Osteoblast (primary cell): ENCODE results near the gene APOA4. TPM values are rescaled to one million over a fixed set of nuclear protein-coding genes. Genes with fewer than 3 reads are reported as not detected.

Experiments used
- DNase-seq: peaks from one replicate; pipeline ENCODE4 v3.0.0; 2011; ENCODE audit warnings: low spot score, mixed read lengths; ENCODE audit not compliant: insufficient read length; ENCODE audit errors: missing footprints
- H2AFZ ChIP-seq: 2 replicates; pipeline ENCODE4 v1.6.0; 2011; ENCODE audit warnings: mild to moderate bottlenecking, low read length
- H3K27ac ChIP-seq: 2 replicates; pipeline ENCODE4 v1.5.1; 2011; ENCODE audit warnings: mild to moderate bottlenecking, low read depth, low read length, moderate library complexity
- H3K27me3 ChIP-seq: 2 replicates; pipeline ENCODE4 v1.6.0; 2012; ENCODE audit warnings: mild to moderate bottlenecking, control low read depth, inconsistent platforms, low read length, moderate library complexity; ENCODE audit not compliant: insufficient read depth
- H3K36me3 ChIP-seq: 2 replicates; pipeline ENCODE4 v1.5.1; 2011; ENCODE audit warnings: mild to moderate bottlenecking, low read length, control low read depth, moderate library complexity; ENCODE audit not compliant: insufficient read depth
- H3K4me1 ChIP-seq: 2 replicates; pipeline ENCODE4 v1.5.1; 2011; ENCODE audit warnings: mild to moderate bottlenecking, low read length, control low read depth, moderate library complexity; ENCODE audit not compliant: insufficient read depth
- H3K4me2 ChIP-seq: 2 replicates; pipeline ENCODE4 v1.6.0; 2011; ENCODE audit warnings: mild to moderate bottlenecking, low read length; ENCODE audit not compliant: insufficient read depth
- H3K4me3 ChIP-seq: fragments of 200-600 bp; sonication (generic); 3 replicates; pipeline ENCODE4 v1.5.1; 2012; ENCODE audit warnings: mild to moderate bottlenecking, low read length, inconsistent platforms; ENCODE audit not compliant: insufficient read depth
- H3K79me2 ChIP-seq: 2 replicates; pipeline ENCODE4 v1.6.0; 2012; ENCODE audit warnings: mild to moderate bottlenecking, low read length, control low read depth, inconsistent platforms; ENCODE audit not compliant: insufficient read depth
- H3K9me3 ChIP-seq: 2 replicates; pipeline ENCODE4 v1.5.1; 2011; ENCODE audit warnings: low read depth, low read length, control low read depth
- H4K20me1 ChIP-seq: 2 replicates; pipeline ENCODE4 v1.6.0; 2012; ENCODE audit warnings: mild to moderate bottlenecking, low read length, control low read depth; ENCODE audit not compliant: insufficient read depth
- CTCF ChIP-seq: IDR thresholded peaks from 2 replicates; pipeline ENCODE4 v1.5.1; 2011; ENCODE audit warnings: mild to moderate bottlenecking, low read depth, low read length, moderate library complexity; ENCODE audit errors: extremely low read depth
- total RNA-seq: library from RNA; depleted of rRNA; stranded (reverse); fragments of >200 nt; gene quantifications from 2 replicates; pipeline ENCODE4 v1.2.3, GENCODE V29; 2012

APOA4 gene
- total RNA-seq, 1 donor = not detected

- H3K36me3 ChIP-seq = no peaks in the 10 kb centered on the region
- H3K4me3 ChIP-seq = no peak overlapping the region
- peak overlapping the region; percentile 32 for H2AFZ ChIP-seq
- no peaks in the 10 kb centered on the region for H3K79me2 ChIP-seq
- H3K4me2 ChIP-seq = no peak overlapping the region
- no peaks in the 10 kb centered on the region for H3K27me3 ChIP-seq
- no peaks in the 10 kb centered on the region for H4K20me1 ChIP-seq
- TF ChIP-seq CTCF = no peak
- no peak overlapping the region for H3K27ac ChIP-seq
- peaks cover 30% of the 10 kb centered on the region for H3K4me1 ChIP-seq
- H3K9me3 ChIP-seq = no peaks in the 10 kb centered on the region
- DNase-seq = no peak
Observed at GRCh38 chr11:116793772-116794097, 29.4 kb downstream of the APOA4 start.

GRCh38 chr11:116792869-116793771 lies 30.0 kb downstream of the APOA4 start:
- no peaks in the 10 kb centered on the region for H4K20me1 ChIP-seq
- H3K4me2 ChIP-seq = peak overlapping the region; percentile 9
- H3K4me3 ChIP-seq = no peak overlapping the region
- H3K9me3 ChIP-seq = no peaks in the 10 kb centered on the region
- TF ChIP-seq CTCF = no peak
- peak; percentile 95 for DNase-seq
- H3K79me2 ChIP-seq = no peaks in the 10 kb centered on the region
- peak overlapping the region; percentile 43 for H3K27ac ChIP-seq
- peaks cover 36% of the 10 kb centered on the region for H3K4me1 ChIP-seq
- no peaks in the 10 kb centered on the region for H3K36me3 ChIP-seq
- H2AFZ ChIP-seq = peak overlapping the region; percentile 32
- no peaks in the 10 kb centered on the region for H3K27me3 ChIP-seq

DNA sequence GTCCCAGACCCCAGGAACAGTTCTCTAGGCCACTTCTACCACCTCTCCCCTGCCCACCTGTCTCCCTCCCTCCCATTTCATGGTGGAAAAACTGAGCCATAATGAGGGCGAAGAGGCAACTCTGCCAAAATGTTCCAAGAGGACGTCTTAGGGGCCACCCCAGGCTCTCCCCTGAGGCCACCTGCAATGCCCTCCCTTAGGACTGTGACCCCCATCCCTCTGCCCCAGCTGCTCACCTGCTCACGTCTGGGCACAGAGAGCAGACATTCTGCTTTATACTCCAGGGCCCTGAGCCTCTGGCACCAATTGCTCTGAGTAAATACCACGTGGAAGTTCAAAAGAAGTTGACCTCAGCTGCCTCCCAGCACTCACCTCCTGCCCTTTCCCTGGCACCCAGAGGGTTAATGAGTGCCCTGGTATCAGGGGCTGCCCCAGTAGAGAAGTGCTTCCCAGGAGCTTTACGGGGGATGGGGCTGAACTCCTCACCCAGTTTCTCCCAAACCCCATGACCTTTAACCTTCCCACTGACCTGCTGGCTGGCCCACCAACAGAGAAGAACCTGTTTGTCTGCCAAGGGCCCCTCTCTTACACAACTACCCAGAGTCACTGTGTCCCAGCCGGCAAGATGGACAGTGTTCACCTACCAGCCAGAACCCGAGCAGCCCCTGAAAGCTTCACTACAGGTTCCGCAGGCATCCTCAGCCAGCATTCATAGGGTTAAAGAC lies 30.8 kb downstream of the APOA4 start:
- H3K4me1 ChIP-seq = peaks cover 37% of the 10 kb centered on the region
- peak overlapping the region; percentile 9 for H3K4me2 ChIP-seq
- H3K36me3 ChIP-seq = no peaks in the 10 kb centered on the region
- H4K20me1 ChIP-seq = no peaks in the 10 kb centered on the region
- no peak for DNase-seq
- H3K79me2 ChIP-seq = peaks cover 5% of the 10 kb centered on the region
- H3K27ac ChIP-seq = peak overlapping the region; percentile 43
- H3K9me3 ChIP-seq = no peaks in the 10 kb centered on the region
- no peaks in the 10 kb centered on the region for H3K27me3 ChIP-seq
- TF ChIP-seq CTCF = no peak
- H3K4me3 ChIP-seq = no peak overlapping the region
- H2AFZ ChIP-seq = no peak overlapping the region

DNA sequence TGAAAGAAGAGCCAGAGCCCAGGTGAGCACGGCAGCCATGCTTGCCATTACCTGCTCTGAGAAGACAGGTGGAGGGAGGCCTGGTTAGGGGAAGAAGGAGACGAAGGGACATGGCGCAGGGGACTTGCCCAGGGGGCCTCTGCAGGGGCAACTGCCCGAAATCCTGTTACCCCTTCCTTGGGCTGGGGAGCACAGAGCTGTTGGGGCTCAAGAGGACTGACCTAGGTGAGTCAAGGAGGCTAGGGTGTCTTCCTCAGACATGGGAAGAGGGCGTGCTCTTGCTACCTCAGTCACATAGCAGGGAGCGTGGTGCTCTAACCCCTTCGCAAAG lies 31.3 kb downstream of the APOA4 start, which contains the start of gene APOA5:
Gene APOA5 (minus strand): TSS at position 67 of the 331 bp plus-strand sequence. CDS start 19 bp downstream, at position 48.
- Histone ChIP-seq H4K20me1 (no peaks in the 10 kb centered on the region), H3K79me2 (peaks cover 10% of the 10 kb centered on the region), H3K9me3 (no peaks in the 10 kb centered on the region), H3K4me3 (no peak within 1 kb of the TSS), H3K4me1 (peaks cover 42% of the 10 kb centered on the region), H3K4me2 (peak within 1 kb of the TSS; percentile 31), H3K27ac (peak within 1 kb of the TSS; percentile 43), H3K27me3 (no peaks in the 10 kb centered on the region), H2AFZ (peak within 1 kb of the TSS; percentile 75), H3K36me3 (no peaks in the 10 kb centered on the region)
- DNase-seq = no peak
- no peak for TF ChIP-seq CTCF
